Astrocyte of the spinal cord (primary cell): ENCODE measurements around the gene CD96.

Source experiments
- DNase-seq: peaks from one replicate; pipeline ENCODE4 v3.0.0; 2011; ENCODE audit warnings: low read depth, low spot score
- H3K4me3 ChIP-seq: 2 replicates; pipeline ENCODE4 v1.5.1; 2011; ENCODE audit warnings: low read depth, mild to moderate bottlenecking, low read length, moderate library complexity
- in situ Hi-C: cut with HindIII; loops from 2 replicates; pipeline ENCODE4 v1.10.0; 2017; ENCODE audit warnings: low sequenced_read_pairs
- TF ChIP-seq, protein P1 (sequence below): IDR thresholded peaks from 2 replicates; pipeline ENCODE4 v1.5.1; 2012; ENCODE audit warnings: low read depth, mild to moderate bottlenecking, low read length, inconsistent platforms

Gene CD96

GRCh38 chr3:111605018-111605417 is 63.0 kb downstream of the CD96 start:
- in situ Hi-C loops, result no loop called here
- H3K4me3 ChIP-seq, result no peak overlapping the region
- TF ChIP-seq, protein P1, sequence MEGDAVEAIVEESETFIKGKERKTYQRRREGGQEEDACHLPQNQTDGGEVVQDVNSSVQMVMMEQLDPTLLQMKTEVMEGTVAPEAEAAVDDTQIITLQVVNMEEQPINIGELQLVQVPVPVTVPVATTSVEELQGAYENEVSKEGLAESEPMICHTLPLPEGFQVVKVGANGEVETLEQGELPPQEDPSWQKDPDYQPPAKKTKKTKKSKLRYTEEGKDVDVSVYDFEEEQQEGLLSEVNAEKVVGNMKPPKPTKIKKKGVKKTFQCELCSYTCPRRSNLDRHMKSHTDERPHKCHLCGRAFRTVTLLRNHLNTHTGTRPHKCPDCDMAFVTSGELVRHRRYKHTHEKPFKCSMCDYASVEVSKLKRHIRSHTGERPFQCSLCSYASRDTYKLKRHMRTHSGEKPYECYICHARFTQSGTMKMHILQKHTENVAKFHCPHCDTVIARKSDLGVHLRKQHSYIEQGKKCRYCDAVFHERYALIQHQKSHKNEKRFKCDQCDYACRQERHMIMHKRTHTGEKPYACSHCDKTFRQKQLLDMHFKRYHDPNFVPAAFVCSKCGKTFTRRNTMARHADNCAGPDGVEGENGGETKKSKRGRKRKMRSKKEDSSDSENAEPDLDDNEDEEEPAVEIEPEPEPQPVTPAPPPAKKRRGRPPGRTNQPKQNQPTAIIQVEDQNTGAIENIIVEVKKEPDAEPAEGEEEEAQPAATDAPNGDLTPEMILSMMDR, result no peak
- DNase-seq, result peak; percentile 13

GRCh38 chr3:111605493-111605892 is 63.5 kb downstream of the CD96 start:
- TF ChIP-seq, protein P1, result no peak
- no peak overlapping the region for H3K4me3 ChIP-seq
- in situ Hi-C loops, result no loop called here
- no peak for DNase-seq

- TF ChIP-seq, protein P1, result no peak
- in situ Hi-C loops, result no loop called here
- H3K4me3 ChIP-seq, result no peak overlapping the region
- DNase-seq, result no peak
Observed at GRCh38 chr3:111607240-111607920, 65.4 kb downstream of the CD96 start.

DNA sequence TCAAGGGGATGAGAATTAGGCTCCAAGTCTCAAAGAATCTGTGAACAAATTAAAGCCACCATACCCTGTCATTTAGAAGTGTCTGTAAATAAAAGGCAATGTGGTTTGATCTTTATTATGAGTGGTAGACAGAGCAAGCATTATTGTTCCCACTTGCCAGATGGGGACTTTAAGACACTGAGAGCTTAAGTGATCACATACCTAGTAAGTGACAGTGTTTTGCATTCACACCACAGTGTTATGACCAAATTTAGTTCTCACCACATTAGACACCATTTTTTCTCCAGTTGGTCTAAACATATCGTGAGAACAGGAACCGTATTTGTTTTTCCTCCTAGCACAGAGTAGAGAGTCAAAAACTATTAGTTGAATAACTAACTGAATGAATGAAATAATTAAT is 66.4 kb downstream of the CD96 start:
- no peak for DNase-seq
- TF ChIP-seq, protein P1, result no peak
- H3K4me3 ChIP-seq, result no peak overlapping the region
- in situ Hi-C loops, result no loop called here

- TF ChIP-seq, protein P1, result no peak
- in situ Hi-C loops, result no loop called here
- no peak overlapping the region for H3K4me3 ChIP-seq
- DNase-seq, result no peak
Observed at GRCh38 chr3:111609700-111610099, 67.7 kb downstream of the CD96 start.

GRCh38 chr3:111610189-111610588 is 68.2 kb downstream of the CD96 start:
- in situ Hi-C loops, result no loop called here
- DNase-seq, result no peak
- no peak overlapping the region for H3K4me3 ChIP-seq
- TF ChIP-seq, protein P1, result no peak
